Forelimb muscle (tissue), 1 donor: ENCODE results near the gene GLB1L. TPM values are rescaled to one million over a fixed set of nuclear protein-coding genes. Genes with fewer than 3 reads are reported as not detected.
"Not testable (repeated sequence)": the region's sequence is repeated elsewhere in the genome, so short reads cannot be mapped to it uniquely, and the experiment has no call there.

Experiments used
- DNase-seq: peaks from one replicate; pipeline ENCODE4 v3.0.0-alpha.2; 2013; ENCODE audit warnings: low read depth
- polyA plus RNA-seq: library from polyadenylated mRNA; unstranded; fragments of 120-200 nt; gene quantifications from one replicate; pipeline ENCODE4 v1.2.1, GENCODE V29; 2013; ENCODE audit not compliant: insufficient read length

Gene GLB1L
- polyA plus RNA-seq, 1 donor, result 3.6 TPM

- DNase-seq, result no peak
Measured at GRCh38 chr2:219207134-219207883, 37.9 kb downstream of the GLB1L start.

- peak; percentile 88 for DNase-seq
Measured at GRCh38 chr2:219206328-219207133, 38.7 kb downstream of the GLB1L start, which contains the start of gene ZFAND2B. Gene ZFAND2B, plus strand, starts transcription at chr2:219206782. Its CDS starts 206 bp downstream, at chr2:219206988.

- no peak for DNase-seq
Measured at GRCh38 chr2:219205981-219206327, 39.3 kb downstream of the GLB1L start.

GRCh38 chr2:219205165-219205538 lies 40.1 kb downstream of the GLB1L start:
- DNase-seq, result no peak

- no peak for DNase-seq
Measured at GRCh38 chr2:219204425-219205164, 40.6 kb downstream of the GLB1L start.

- not testable (repeated sequence) for DNase-seq
Measured at GRCh38 chr2:219201331-219201730, 43.9 kb downstream of the GLB1L start.

- DNase-seq, result not testable (repeated sequence)
Measured at GRCh38 chr2:219200502-219201326, 44.5 kb downstream of the GLB1L start.

GRCh38 chr2:219199470-219200211 lies 45.6 kb downstream of the GLB1L start:
- no peak for DNase-seq

GRCh38 chr2:219198974-219199373 lies 46.3 kb downstream of the GLB1L start:
- DNase-seq, result no peak

- no peak for DNase-seq
Measured at GRCh38 chr2:219197388-219197787, 47.9 kb downstream of the GLB1L start.

- DNase-seq, result no peak
Measured at GRCh38 chr2:219186754-219187456, 58.3 kb downstream of the GLB1L start.

Other genes with a start within 250 kb of the GLB1L start
- not detected for gene CFAP65, start 203.9 kb downstream of the GLB1L start, polyA plus RNA-seq
- not detected for gene IHH, start 184.5 kb downstream of the GLB1L start, polyA plus RNA-seq
- gene NHEJ1, start 84.6 kb downstream of the GLB1L start, polyA plus RNA-seq, result 11.6 TPM
- 1.3 TPM for gene SLC23A3, start 75.4 kb downstream of the GLB1L start, polyA plus RNA-seq
- gene CNPPD1, start 68.5 kb downstream of the GLB1L start, polyA plus RNA-seq, result 34.2 TPM
- gene RETREG2, start 67.2 kb downstream of the GLB1L start, polyA plus RNA-seq, result 39.8 TPM
- gene ZFAND2B, start 38.7 kb downstream of the GLB1L start, polyA plus RNA-seq, result 21.0 TPM
- gene ABCB6, start 26.5 kb downstream of the GLB1L start, polyA plus RNA-seq, result 31.9 TPM
- 33.5 TPM for gene ATG9A, start 15.8 kb downstream of the GLB1L start, polyA plus RNA-seq
- gene ANKZF1, start 15.6 kb downstream of the GLB1L start, polyA plus RNA-seq, result 26.8 TPM
- gene STK16, start within 50 bp of the GLB1L start, polyA plus RNA-seq, result 15.0 TPM
- 0.20 TPM for gene TUBA4B, start 7.8 kb upstream of the GLB1L start, polyA plus RNA-seq
- gene TUBA4A, start 8.5 kb upstream of the GLB1L start, polyA plus RNA-seq, result 139 TPM
- 82.4 TPM for gene DNAJB2, start 33.9 kb upstream of the GLB1L start, polyA plus RNA-seq
- gene PTPRN, start 64.0 kb upstream of the GLB1L start, polyA plus RNA-seq, result 0.13 TPM
- not detected for gene RESP18, start 87.3 kb upstream of the GLB1L start, polyA plus RNA-seq
- gene DNPEP, start 142.5 kb upstream of the GLB1L start, polyA plus RNA-seq, result 33.7 TPM
- 5,672 TPM for gene DES, start 172.9 kb upstream of the GLB1L start, polyA plus RNA-seq
- 235 TPM for gene SPEG, start 189.4 kb upstream of the GLB1L start, polyA plus RNA-seq